GM18870 (cell line): ENCODE data around the gene UBE2E1.
A peak's percentile ranks its signal among the peaks of the same experiment; 100 is the strongest.
"Not testable (repeated sequence)": the region's sequence is repeated elsewhere in the genome, so short reads cannot be mapped to it uniquely, and the experiment has no call there.

Experiments
- ATAC-seq: cut with Tn5 transposase; IDR thresholded peaks from one replicate; pipeline ENCODE4 v1.9.1; 2021; ENCODE audit warnings: moderate library complexity; ENCODE audit not compliant: unreplicated experiment

UBE2E1 gene

DNA sequence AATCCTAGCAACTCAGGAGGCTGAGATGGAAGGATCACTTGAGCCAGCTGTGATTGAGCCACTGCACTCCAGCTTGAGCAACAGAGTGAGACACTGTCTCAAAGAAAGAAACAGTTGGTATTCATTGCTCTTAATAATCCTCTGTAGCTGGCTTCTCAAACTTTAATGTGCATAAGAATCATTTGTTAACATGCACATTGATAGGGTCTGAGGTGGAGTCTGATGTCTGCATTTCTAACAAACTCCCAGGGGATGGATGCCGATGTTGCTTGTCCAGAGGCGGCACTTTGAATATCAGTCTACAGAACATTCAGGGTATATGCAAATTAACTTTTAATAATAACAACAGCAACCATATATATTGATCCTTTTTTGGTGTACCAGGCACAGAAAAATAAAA is 71.2 kb downstream of the UBE2E1 start:
- ATAC-seq = no peak

DNA sequence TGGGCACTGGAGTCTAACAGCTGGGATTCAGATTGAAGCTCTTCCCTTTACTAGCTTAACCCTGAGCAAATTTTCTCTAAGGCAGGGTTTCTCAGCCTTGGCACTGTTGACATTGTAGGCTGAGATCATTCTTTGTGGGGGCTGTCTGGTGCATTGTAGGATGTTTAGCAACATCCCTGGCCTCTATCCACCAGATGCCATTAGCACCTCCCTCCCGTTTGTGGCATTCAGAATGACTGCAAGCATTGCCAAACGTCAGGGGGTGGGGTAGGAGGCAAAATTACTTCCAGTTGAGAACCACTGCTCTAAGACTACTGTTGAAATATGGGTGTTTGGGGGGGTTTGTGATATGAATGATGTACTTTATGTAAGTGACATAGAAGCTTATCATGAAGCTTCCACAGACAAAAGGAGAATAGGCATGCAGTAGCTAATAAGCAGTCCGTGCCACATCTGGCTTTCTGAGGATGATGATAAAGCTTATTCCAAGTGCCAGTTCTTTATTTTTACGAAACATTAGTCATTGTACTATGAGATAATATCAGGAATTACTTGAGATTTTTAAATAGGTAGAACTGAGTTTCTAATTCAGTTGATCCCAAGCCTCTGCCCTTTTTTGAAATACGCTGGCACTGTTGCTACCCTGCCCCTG is 71.7 kb downstream of the UBE2E1 start:
- no peak for ATAC-seq

DNA sequence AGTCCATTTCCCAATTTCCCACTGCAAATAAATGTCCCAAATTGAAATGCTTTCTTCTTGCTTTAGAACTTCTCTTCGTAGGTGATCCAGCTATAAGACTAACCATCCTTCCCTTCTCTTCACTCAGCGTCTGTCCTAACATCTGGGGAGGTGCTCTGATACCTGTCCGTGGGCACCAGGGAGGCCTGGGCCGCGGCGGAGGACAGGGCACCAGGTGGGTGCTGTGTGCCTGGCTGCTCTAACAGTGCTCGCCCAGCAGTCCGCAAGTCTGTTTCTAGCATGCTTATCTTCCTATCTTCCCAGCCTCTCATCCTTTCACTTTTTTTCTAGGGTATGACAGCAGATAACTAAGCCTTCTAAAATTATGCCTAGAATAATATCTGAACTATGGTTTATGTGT is 73.7 kb downstream of the UBE2E1 start:
- no peak for ATAC-seq

DNA sequence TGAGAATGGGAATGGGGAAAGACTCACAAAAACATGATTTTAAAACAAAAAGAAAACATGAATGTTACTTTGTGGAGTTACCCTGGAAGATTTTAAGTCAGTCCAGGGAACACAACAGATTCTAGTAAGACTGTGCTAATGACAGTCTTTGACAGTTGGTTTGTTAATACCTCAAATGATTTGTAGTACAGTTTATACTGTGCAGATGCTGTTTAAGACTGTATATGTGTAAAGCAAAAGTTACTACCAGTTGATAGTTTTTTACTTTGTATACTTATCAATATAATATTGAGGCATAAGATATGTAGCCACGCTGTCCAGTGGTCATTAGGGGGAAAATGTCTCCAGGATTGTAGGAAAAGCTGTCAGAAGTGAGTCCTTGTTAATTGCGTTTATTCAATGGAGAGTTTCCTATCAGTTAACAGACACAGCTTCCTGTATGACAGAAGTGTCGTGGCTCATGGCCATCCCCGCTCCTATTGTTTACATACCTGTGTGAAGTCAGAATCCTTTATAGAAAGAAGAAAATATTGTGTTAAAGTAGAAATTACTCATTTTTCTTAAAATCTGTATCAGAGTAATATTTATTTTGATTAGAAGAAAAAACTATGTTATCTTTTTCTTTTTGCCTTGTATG is 75.1 kb downstream of the UBE2E1 start:
- no peak for ATAC-seq

DNA sequence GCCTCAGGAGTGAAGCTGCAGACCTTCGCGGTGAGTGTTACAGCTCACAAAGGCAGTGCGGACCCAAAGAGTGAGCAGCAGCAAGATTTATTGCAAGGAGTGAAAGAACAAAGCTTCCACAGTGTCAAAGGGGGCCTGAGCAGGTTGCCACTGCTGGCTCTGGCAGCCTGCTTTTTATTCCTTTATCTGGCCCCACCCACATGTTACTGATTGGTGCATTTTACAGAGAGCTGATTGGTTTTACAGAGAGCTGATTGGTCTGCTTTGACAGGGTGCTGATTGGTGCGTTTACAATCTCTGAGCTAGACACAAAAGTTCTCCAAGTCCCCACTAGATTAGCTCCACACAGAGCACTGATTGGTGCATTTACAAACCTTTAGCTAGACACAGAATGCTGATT is 76.2 kb downstream of the UBE2E1 start:
- not testable (repeated sequence) for ATAC-seq

DNA sequence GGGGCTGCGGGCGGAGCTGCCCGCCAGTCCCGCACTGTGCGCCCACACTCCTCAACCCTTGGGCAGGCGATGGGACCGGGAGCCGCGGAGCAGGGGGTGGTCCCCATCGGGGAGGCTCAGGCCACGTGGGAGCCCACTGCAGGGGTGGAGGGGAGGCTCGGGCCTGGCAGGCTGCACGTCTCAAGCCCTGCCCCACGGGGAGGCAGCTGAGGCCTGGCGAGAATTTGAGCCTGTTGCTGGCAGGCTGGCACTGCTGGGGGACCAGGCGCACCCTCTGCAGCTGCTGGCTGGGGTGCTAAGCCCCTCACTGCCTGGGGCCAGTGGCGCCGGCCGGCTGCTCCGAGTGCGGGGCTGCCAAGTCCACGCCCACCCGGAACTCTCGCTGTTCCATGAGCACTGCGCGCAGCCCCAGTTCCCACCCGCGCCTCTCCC is 76.7 kb downstream of the UBE2E1 start:
- no peak for ATAC-seq

DNA sequence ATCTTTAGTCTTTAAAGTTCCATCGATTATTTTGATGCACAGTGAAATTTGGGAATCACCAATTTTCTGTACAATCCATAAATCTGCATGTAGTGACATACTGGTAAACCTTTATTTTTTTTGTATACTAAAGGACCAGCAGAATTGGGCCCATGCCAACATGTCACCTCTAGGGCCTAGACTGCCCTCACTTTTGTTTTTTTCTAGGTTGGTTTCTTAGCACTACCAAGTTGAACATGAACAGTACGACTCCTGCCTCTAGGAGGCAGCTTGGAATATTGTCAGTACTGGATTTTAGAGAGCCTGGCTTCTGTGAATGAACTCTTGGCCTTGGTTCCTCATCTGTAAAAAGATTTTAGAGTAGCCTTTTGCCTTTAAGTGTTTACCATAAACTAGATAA is 78.7 kb downstream of the UBE2E1 start:
- ATAC-seq = no peak

DNA sequence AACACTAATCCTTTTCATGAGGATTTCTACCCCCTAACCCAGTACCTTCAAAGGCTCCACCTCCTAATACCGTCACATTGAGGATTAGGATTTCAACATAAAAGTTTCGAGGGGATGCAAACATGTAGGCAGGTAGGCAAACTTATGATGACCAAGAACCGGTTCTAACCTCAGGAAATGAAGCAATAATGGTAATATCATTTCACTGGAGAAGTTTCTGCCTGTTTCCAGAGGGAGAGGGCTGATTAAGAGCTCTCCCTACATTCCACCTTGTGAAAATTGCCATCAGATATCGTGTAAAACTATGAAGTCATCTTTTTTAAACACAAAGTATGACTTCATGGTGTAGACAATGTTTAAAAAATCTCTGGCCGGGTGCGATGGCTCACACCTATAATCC is 79.5 kb downstream of the UBE2E1 start:
- no peak for ATAC-seq

DNA sequence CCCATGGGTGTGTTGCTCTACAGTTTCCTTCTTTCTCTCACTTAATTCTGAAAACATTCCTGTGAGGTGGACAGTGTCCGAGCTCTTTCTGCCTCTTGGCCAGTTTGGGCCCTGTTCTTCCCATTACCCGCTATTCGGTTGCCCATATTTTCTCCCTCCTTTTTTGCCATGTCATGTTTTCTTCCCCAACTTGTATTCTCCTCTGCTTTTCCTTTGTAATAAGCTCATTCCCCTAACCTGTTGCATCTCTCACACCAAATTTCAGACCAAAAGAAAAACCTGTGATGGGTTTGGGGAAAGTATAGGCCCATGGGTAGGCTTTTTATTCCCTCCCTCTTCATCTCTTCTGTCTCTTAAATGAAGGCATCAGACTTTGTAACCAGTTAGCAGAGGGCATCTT is 80.6 kb downstream of the UBE2E1 start:
- ATAC-seq = no peak

DNA sequence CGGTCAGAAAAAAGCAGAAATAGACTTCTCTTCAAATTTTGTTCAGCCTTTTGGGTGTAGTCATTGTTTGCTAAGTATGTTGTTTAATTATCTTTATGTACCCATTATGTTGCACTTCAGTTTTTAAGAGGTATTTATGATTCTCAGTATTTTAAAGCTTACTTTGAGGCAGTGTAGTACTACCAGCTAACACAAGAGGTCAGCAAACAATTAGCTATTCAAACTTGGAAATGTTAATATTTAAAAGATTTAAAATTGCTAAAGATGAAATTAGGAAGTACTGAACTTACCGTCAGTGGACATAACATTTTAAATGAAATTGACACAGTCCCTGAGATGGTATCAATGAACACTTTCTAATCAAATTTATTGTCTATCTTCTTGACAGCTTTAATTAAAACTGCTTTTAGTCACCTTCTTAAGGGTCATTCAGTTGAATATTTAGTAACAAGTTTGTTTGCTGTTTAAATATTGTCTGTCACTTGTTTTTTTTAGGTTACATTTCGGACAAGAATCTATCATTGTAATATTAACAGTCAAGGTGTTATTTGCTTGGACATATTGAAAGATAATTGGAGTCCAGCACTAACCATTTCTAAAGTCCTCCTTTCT is 83.0 kb downstream of the UBE2E1 start:
- ATAC-seq = peak; percentile 67

DNA sequence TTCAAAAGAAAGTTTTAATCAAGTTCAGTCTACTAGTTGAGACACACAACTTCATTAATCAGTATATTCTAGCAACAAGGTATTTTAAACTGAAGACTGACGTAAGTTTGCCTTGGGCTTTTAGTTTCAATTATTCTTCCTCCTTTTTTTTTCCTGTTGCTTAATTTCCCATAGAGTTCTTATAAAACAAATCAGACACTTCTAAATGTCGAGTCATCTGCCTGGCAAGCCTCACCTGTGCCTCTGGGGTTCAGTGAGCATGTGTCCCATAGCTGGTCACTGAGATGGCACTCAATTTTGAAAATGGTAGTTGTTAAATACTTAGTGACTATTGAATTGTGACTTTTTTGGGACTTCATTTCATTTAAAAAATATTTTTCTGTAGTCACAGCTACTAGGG is 83.6 kb downstream of the UBE2E1 start:
- ATAC-seq = no peak

DNA sequence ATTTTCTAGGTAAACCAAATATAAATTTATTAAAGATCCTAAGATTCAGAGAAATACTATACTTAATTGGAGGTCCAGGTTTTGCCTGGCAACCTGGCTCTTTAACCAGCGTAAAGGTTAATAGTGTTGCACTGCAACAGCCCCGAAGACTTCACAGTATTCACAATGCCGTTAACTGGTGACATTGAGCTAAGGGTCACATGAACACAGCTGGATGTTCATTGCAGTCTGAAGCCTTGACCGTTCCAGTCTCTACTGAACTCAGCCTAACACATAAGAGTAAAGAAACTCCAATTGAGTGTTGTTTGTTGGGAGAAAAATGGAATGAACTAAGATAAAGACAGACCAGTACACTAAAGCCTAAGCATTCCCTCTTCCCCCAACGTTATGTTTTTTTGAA is 84.2 kb downstream of the UBE2E1 start:
- no peak for ATAC-seq

DNA sequence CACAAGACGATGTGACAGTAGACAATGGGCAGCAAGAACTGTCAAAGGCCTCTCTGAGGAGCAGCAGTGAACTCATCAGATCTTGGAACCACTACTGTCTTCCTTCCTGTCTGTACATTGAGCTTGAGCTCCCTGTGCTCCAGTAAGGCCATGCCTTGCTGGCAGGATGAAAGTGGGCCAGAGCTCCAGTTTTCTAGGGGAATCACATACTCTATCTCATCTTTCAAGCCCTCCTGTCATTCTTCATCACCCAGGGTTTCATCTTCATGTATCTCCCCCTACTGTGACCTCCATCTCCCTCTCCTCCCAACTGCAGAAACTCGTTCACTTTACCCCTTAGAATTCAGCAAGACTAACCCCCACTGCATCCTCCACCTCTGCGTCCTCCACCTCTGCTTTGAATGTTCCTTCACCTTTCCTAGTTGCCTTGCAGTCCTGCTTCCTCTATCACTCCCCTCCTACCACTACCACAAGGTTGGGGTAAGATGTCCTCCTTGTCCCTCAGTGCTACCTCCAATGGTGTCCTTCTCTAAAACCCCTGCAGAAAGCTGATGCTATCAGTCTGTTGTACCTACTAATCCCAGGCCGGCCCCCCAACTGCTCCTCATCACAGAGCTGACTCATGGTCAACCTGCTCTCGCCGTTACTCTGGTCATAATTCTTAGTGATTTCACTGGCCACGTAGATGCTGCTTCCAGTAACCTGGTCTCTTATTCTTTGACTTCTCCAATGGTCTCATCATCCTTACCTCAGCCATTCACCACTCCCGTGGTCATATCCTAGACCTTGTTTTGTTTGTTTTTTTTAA is 88.7 kb downstream of the UBE2E1 start:
- no peak for ATAC-seq

DNA sequence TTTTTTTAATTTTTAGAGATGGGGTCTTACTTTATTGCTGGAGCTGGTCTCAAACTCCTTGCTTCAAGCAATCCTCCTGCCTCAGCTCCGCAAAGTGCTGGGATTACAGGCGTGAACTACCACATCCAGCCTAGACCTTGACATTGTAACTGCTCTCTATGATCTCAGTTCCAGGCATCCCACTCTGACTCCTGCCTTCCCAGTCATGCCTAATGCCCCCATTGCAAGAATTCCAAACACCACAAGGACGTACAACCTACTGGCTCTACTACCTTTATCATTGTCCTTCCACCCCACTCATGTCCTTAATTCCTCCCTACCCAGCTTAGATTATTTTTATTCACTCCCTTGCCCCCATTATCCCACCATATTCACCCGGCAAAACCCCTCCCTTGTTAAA is 89.4 kb downstream of the UBE2E1 start:
- ATAC-seq = no peak

DNA sequence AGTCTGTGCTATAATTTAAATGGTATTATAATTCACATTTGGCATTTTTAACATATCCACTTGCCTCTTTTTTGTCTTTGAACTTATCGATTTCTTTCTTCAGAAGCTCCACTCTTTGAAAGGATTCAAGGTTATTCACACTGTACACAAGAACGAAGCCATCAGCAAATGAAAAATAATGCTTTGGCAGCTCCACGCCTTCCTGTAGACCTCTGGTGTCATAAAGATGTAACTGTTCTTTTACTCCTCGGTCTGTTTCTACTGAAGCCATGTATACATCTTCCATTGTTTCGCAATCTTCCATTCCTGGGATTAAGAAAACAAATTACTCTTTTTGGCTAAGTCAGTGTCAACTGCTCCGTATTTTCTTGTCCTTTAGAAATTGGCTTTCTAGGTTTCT is 95.0 kb downstream of the UBE2E1 start:
- no peak for ATAC-seq

DNA sequence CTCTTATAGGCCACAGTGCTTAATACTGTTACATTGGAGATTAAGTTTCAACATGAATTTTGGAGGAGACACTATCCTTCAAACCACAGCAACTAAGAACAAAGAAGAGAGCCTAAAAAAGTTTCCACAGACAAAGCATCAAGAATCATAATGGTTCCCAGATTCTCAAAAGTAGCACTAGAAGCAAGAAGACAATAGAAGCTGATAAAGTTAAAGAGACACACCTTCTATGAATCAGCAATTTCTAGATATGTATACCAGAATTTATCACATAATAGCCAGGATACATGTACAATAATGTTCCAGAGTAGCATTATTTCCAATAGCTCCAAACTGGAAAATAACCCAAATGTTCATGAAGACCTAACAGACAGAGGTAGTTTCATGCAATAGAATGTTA is 98.8 kb downstream of the UBE2E1 start:
- no peak for ATAC-seq

DNA sequence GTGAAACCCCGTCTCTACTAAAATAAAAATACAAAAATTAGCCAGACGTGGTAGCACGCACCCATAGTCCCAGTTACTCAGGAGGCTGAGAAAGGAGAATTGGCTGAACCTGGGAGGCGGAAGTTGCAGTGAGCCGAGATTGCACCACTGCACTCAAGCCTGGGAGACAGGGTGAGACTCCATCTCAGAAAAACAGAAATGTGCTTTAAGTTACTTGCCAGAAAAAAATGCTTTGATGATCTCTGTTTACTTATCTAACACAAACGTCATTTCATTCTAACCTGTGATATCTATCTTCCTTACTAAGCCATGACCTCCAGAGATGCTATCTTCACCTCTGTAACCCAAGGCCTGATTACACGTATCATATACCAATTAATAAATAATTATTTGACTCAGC is 103.6 kb downstream of the UBE2E1 start:
- no peak for ATAC-seq

DNA sequence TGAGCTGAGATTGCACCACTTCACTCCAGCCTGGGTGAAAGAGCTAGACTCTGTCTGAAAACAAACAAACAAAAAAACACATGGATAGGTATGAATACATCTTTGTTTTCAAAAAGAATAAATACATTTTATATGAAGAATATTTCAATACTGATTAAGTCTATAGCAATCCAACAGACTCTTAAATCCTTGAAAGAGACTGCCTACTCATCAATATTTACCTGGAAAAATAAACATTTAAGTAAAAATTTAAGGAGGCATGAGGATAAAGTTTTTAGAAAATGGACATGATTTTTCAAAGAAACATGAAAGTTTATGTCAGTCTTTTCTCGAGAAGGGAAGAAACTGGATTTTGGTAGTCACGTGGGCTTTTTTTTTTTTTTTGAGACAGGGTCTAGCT is 105.6 kb downstream of the UBE2E1 start:
- ATAC-seq = no peak

DNA sequence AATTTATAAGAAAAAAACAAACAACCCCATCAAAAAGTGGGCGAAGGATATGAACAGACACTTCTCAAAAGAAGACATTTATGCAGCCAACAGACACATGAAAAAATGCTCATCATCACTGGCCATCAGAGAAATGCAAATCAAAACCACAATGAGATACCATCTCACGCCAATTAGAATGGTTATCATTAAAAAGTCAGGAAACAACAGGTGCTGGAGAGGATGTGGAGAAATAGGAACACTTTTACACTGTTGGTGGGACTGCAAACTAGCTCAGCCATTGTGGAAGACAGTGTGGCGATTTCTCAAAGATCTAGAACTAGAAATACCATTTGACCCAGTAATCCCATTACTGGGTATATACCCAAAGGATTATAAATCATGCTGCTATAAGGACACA is 106.6 kb downstream of the UBE2E1 start:
- ATAC-seq = not testable (repeated sequence)

DNA sequence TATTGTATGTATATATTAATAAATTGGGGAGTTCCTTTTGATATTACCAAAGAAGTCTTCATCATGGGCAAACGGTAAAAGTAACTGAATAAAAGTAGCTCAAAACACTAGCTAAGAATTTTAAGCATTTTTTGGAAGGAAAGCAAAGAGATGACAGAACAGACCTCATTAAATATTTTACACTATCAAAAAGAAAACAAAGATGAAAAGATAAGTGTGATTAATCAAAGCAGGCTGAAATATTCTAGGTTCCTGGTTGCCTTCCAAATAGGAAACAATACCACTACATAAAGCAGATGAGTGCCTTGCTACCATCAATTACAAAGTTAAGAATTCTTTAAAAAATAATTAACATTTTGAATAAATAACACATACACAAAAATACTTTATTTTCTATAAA is 107.4 kb downstream of the UBE2E1 start:
- no peak for ATAC-seq

DNA sequence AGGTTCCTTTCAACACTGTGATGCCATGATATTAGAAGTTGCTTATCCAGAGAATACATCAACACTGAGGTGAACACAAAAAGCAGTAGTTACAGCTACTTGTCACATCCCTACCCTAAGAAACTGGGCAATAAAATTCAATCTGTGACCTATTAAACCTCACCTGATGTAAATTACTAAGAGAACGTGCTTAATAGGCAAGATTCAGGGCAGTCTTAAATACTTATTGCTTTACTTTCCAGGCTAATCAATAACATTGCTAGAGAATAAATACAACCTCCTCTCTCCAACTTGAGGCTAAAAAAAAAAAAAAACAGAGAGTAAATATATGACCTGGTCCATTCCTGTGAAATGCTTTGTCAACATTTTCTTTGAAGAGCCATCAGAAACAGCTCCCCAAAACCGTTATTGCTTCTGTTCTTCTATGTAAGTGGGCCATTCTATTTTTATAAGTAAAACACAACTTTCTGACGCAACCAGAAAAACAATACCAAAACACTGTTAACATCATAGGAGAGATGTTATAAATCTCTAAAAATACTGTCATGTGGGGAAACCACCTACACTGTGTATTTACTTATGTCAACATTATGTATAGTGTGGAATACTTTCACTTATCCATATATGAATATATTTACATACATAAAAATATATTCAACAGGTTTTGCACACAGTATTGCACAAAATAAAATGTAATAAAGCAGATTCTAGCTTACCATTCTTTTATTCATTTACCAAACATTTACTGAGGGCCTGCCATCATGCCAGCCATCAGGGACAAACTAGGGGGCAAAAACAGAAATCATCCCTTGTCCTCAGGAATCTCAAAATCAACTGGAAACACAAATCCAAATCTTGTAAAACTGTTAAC is 108.4 kb downstream of the UBE2E1 start:
- ATAC-seq = no peak
